CD8-positive, alpha-beta memory T cell (primary cell): Measurements from ENCODE around the gene HMX3. TPM values are rescaled to one million over a fixed set of nuclear protein-coding genes. Genes with fewer than 3 reads are reported as not detected.

ENCODE experiments used
- CTCF ChIA-PET: fragments of 350-600 bp; sonication (Branson Sonifier 250); formaldehyde crosslinking; loops from one replicate; lab custom pipeline; 2021; ENCODE audit warnings: antibody characterized with exemption; lab: Charles Lee
- POLR2A ChIA-PET: fragments of 350-600 bp; sonication (Branson Sonifier 250); formaldehyde crosslinking; loops from one replicate; lab custom pipeline; 2021; ENCODE audit warnings: antibody characterized with exemption; lab: Charles Lee
- DNase-seq, 5 donors: peaks; one replicate each; pipeline versions ENCODE4 v3.0.0 to v3.0.0-alpha.2; 2020 to 2022; ENCODE audit warnings: mixed read lengths in 1 of 5
- H3K27ac ChIP-seq: one replicate; pipeline ENCODE4 v1.7.0; 2013; ENCODE audit warnings: low read depth, mild to moderate bottlenecking, low read length, moderate library complexity
- H3K27me3 ChIP-seq: 2 replicates; pipeline ENCODE4 v1.7.0; 2013; ENCODE audit warnings: low read length, mild to moderate bottlenecking; ENCODE audit not compliant: insufficient read depth, poor library complexity, severe bottlenecking
- H3K36me3 ChIP-seq: 2 replicates; pipeline ENCODE4 v1.7.0; 2013; ENCODE audit warnings: mild to moderate bottlenecking, low read length, moderate library complexity; ENCODE audit not compliant: insufficient read depth
- H3K4me1 ChIP-seq: 2 replicates; pipeline ENCODE4 v1.7.0; 2013; ENCODE audit warnings: mild to moderate bottlenecking, low read length, moderate library complexity; ENCODE audit not compliant: insufficient read depth
- H3K4me3 ChIP-seq: 2 replicates; pipeline ENCODE4 v1.7.0; 2013; ENCODE audit warnings: mild to moderate bottlenecking, low read length
- H3K9me3 ChIP-seq: 2 replicates; pipeline ENCODE4 v1.7.0; 2013; ENCODE audit warnings: mild to moderate bottlenecking, low read length
- H3K27ac Mint-ChIP-seq, 8 donors: one replicate each; pipeline ENCODE4 v1.8.0; 2020 to 2021; ENCODE audit warnings: mixed read lengths in 8 of 8, mild to moderate bottlenecking in 6 of 8, inconsistent platforms in 3 of 8, moderate library complexity in 3 of 8
- H3K27me3 Mint-ChIP-seq, 2 donors: one replicate each; pipeline ENCODE4 v1.8.0; 2020 to 2021; ENCODE audit warnings: mixed read lengths in 2 of 2, mild to moderate bottlenecking in 1 of 2, moderate library complexity in 1 of 2
- H3K36me3 Mint-ChIP-seq, 3 donors: one replicate each; pipeline ENCODE4 v1.8.0; 2020 to 2021; ENCODE audit warnings: mixed read lengths in 3 of 3, inconsistent platforms in 1 of 3, mild to moderate bottlenecking in 1 of 3
- H3K4me1 Mint-ChIP-seq, 3 donors: one replicate each; pipeline ENCODE4 v1.8.0; 2020 to 2021; ENCODE audit warnings: mixed read lengths in 3 of 3, inconsistent platforms in 1 of 3, mild to moderate bottlenecking in 1 of 3
- H3K4me3 Mint-ChIP-seq, 7 donors: one replicate each; pipeline ENCODE4 v1.8.0; 2020 to 2021; ENCODE audit warnings: mixed read lengths in 7 of 7, mild to moderate bottlenecking in 6 of 7, moderate library complexity in 4 of 7, inconsistent platforms in 2 of 7
- H3K9me3 Mint-ChIP-seq, 5 donors: one replicate each; pipeline ENCODE4 v1.8.0; 2020 to 2022; ENCODE audit warnings: mixed read lengths in 5 of 5, mild to moderate bottlenecking in 3 of 5, moderate library complexity in 2 of 5, inconsistent platforms in 1 of 5
- polyA plus RNA-seq: library from polyadenylated mRNA; unstranded; fragments of 300-500 nt; fragmentation: Illumina TruSeq; gene quantifications from one replicate; pipeline ENCODE4 v1.2.3, GENCODE V29; 2021
- total RNA-seq, 2 experiments: library from RNA; stranded (reverse); gene quantifications; one replicate each; pipeline ENCODE4 v1.2.3, GENCODE V29; 2021

Gene HMX3
- total and polyA plus RNA-seq, 3 experiments from 2014 or later = not detected

- H3K9me3 ChIP-seq = no peaks in the 10 kb centered on the region
- H3K4me3 ChIP-seq = peak overlapping the region; percentile 57
- CTCF ChIA-PET = interaction anchor here (0.8 to 1.5 kb wide), 3 partner anchors 10 to 197 kb away, joined by 3 read pairs; partner anchors contain the start of gene C10orf88
- H3K27ac ChIP-seq = no peak overlapping the region
- peaks cover 72% of the 10 kb centered on the region for H3K4me1 ChIP-seq
- Mint-ChIP-seq H3K9me3 (no peaks in the 10 kb centered on the region), H3K36me3 (peaks cover 2 to 16% (median 3%) of the 10 kb centered on the region in 3 donors), H3K27me3 (peaks cover 29 to 42% of the 10 kb centered on the region in 2 donors), H3K4me1 (peaks cover 48 to 69% (median 62%) of the 10 kb centered on the region in 3 donors), H3K27ac (peak overlapping the region in 1 of 8 donors; percentile 19), H3K4me3 (peak overlapping the region; percentile 62 to 78 (median 70))
- no peak for DNase-seq
- no peaks in the 10 kb centered on the region for H3K36me3 ChIP-seq
- peaks cover 49% of the 10 kb centered on the region for H3K27me3 ChIP-seq
- POLR2A ChIA-PET = interaction anchor here (0.5 to 0.8 kb wide), 2 partner anchors 12 to 319 kb away, joined by 3 read pairs; no protein-coding TSS in a partner anchor
Measured at GRCh38 chr10:123150986-123151736, 15.4 kb downstream of the HMX3 start.

- H3K27me3 Mint-ChIP-seq = peaks cover 25 to 40% of the 10 kb centered on the region in 2 donors
- Histone ChIP-seq H3K4me3 (peak overlapping the region; percentile 57), H3K4me1 (peaks cover 72% of the 10 kb centered on the region), H3K36me3 (no peaks in the 10 kb centered on the region), H3K27ac (no peak overlapping the region), H3K27me3 (peaks cover 45% of the 10 kb centered on the region), H3K9me3 (no peaks in the 10 kb centered on the region)
- peaks cover 52 to 71% (median 65%) of the 10 kb centered on the region in 3 donors for H3K4me1 Mint-ChIP-seq
- CTCF ChIA-PET = no interaction called here
- no peak for DNase-seq
- H3K36me3 Mint-ChIP-seq = peaks cover 4 to 20% (median 6%) of the 10 kb centered on the region in 3 donors
- POLR2A ChIA-PET = no interaction called here
- no peak overlapping the region for H3K27ac Mint-ChIP-seq
- H3K9me3 Mint-ChIP-seq = no peaks in the 10 kb centered on the region
- peak overlapping the region in 6 of 7 donors; percentile 32 to 78 (median 64) for H3K4me3 Mint-ChIP-seq
Measured at GRCh38 chr10:123151737-123152135, 16.0 kb downstream of the HMX3 start.

GRCh38 chr10:123153486-123154091 is 17.8 kb downstream of the HMX3 start:
- Mint-ChIP-seq H3K36me3 (peaks cover 9 to 39% (median 16%) of the 10 kb centered on the region in 3 donors), H3K4me1 (peaks cover 64 to 76% (median 76%) of the 10 kb centered on the region in 3 donors), H3K27ac (peak overlapping the region; percentile 82 to 100 (median 98)), H3K9me3 (no peaks in the 10 kb centered on the region), H3K27me3 (peaks cover 17 to 32% of the 10 kb centered on the region in 2 donors), H3K4me3 (peak overlapping the region; percentile 94 to 100 (median 99))
- DNase-seq = no peak
- CTCF ChIA-PET = interaction anchor here (0.9 to 1.5 kb wide), 9 partner anchors 8 to 175 kb away, joined by 3 to 6 read pairs (median 4); partner anchors contain the start of gene PSTK
- POLR2A ChIA-PET = interaction anchor here (0.8 to 1.6 kb wide), 5 partner anchors 88 to 779 kb away, joined by 3 to 7 read pairs (median 3); partner anchors contain the start of genes ACADSB, C10orf88, IKZF5 and PLEKHA1
- H3K4me3 ChIP-seq = peak overlapping the region; percentile 82
- no peak overlapping the region for H3K27ac ChIP-seq
- peaks cover 73% of the 10 kb centered on the region for H3K4me1 ChIP-seq
- H3K9me3 ChIP-seq = no peaks in the 10 kb centered on the region
- peaks cover 33% of the 10 kb centered on the region for H3K27me3 ChIP-seq
- peaks cover 10% of the 10 kb centered on the region for H3K36me3 ChIP-seq

- Histone ChIP-seq H3K36me3 (peaks cover 10% of the 10 kb centered on the region), H3K27me3 (peaks cover 26% of the 10 kb centered on the region), H3K4me3 (peak within 1 kb of the TSS; percentile 82), H3K9me3 (no peaks in the 10 kb centered on the region), H3K4me1 (peaks cover 73% of the 10 kb centered on the region), H3K27ac (peak within 1 kb of the TSS; percentile 88)
- H3K4me1 Mint-ChIP-seq = peaks cover 64 to 76% (median 76%) of the 10 kb centered on the region in 3 donors
- H3K4me3 Mint-ChIP-seq = peak within 1 kb of the TSS; percentile 94 to 100 (median 99)
- H3K27ac Mint-ChIP-seq = peak within 1 kb of the TSS; percentile 82 to 100 (median 98)
- H3K27me3 Mint-ChIP-seq = peaks cover 12 to 26% of the 10 kb centered on the region in 2 donors
- H3K36me3 Mint-ChIP-seq = peaks cover 9 to 43% (median 16%) of the 10 kb centered on the region in 3 donors
- ChIA-PET CTCF (interaction anchor here (0.9 to 1.5 kb wide), 9 partner anchors 9 to 176 kb away, joined by 3 to 6 read pairs (median 4); partner anchors contain the start of gene PSTK), POLR2A (interaction anchor here (0.6 to 1.6 kb wide), 7 partner anchors 14 to 817 kb away, joined by 3 to 7 read pairs (median 3); partner anchors contain the start of genes ACADSB, C10orf88, IKZF5 and PLEKHA1)
- no peaks in the 10 kb centered on the region for H3K9me3 Mint-ChIP-seq
- DNase-seq = peak; percentile 89 to 96 (median 93)
Measured at GRCh38 chr10:123154092-123154710, 18.4 kb downstream of the HMX3 start, which contains the start of gene BUB3. BUB3 (plus strand) TSS chr10:123154402; CDS start chr10:123154918, 516 bp downstream.

GRCh38 chr10:123154711-123155505 is 19.1 kb downstream of the HMX3 start:
- Mint-ChIP-seq H3K9me3 (no peaks in the 10 kb centered on the region), H3K4me1 (peaks cover 69 to 80% (median 79%) of the 10 kb centered on the region in 3 donors), H3K27ac (peak overlapping the region; percentile 82 to 100 (median 98)), H3K4me3 (peak overlapping the region; percentile 94 to 100 (median 99)), H3K36me3 (peaks cover 9 to 46% (median 16%) of the 10 kb centered on the region in 3 donors), H3K27me3 (peaks cover 11 to 22% of the 10 kb centered on the region in 2 donors)
- ChIA-PET CTCF (interaction anchor here (0.9 to 1.5 kb wide), 6 partner anchors 11 to 176 kb away, joined by 3 to 6 read pairs (median 4); no protein-coding TSS in a partner anchor), POLR2A (interaction anchor here (0.7 to 1.6 kb wide), 5 partner anchors 15 to 201 kb away, joined by 3 to 7 read pairs (median 3); partner anchors contain the start of genes ACADSB, C10orf88, IKZF5 and PSTK)
- Histone ChIP-seq H3K27ac (peak overlapping the region; percentile 88), H3K4me1 (peaks cover 75% of the 10 kb centered on the region), H3K4me3 (peak overlapping the region; percentile 82), H3K27me3 (peaks cover 19% of the 10 kb centered on the region), H3K9me3 (no peaks in the 10 kb centered on the region), H3K36me3 (peaks cover 10% of the 10 kb centered on the region)
- peak in 3 of 5 donors; percentile 36 to 66 (median 44) for DNase-seq

GRCh38 chr10:123156078-123156477 is 20.3 kb downstream of the HMX3 start:
- H3K4me1 ChIP-seq = peaks cover 73% of the 10 kb centered on the region
- peaks cover 10% of the 10 kb centered on the region for H3K36me3 ChIP-seq
- ChIA-PET POLR2A (interaction anchor here (0.6 kb wide), 1 partner anchor 732 kb away, joined by 3 read pairs; no protein-coding TSS in a partner anchor), CTCF (interaction anchor here (0.8 kb wide), 1 partner anchor 23 kb away, joined by 3 read pairs; no protein-coding TSS in a partner anchor)
- Mint-ChIP-seq H3K9me3 (no peaks in the 10 kb centered on the region), H3K36me3 (peaks cover 9 to 56% (median 16%) of the 10 kb centered on the region in 3 donors), H3K27ac (peak overlapping the region in 7 of 8 donors; percentile 6 to 71 (median 34)), H3K4me3 (peak overlapping the region; percentile 39 to 99 (median 65)), H3K4me1 (peaks cover 73 to 80% (median 79%) of the 10 kb centered on the region in 3 donors), H3K27me3 (peaks cover 7 to 10% of the 10 kb centered on the region in 2 donors)
- no peak for DNase-seq
- no peak overlapping the region for H3K4me3 ChIP-seq
- H3K9me3 ChIP-seq = no peaks in the 10 kb centered on the region
- peaks cover 10% of the 10 kb centered on the region for H3K27me3 ChIP-seq
- H3K27ac ChIP-seq = no peak overlapping the region
